SK-N-SH (cell line): Measurements from ENCODE around the gene MED27. TPM values are rescaled to one million over a fixed set of nuclear protein-coding genes. Genes with fewer than 3 reads are reported as not detected.

Experiments
- CTCF ChIA-PET: fragments of 300-600, 350-600 bp; formaldehyde crosslinking; extraction: SDS; loops from one replicate; lab custom pipeline; 2021; lab: Yijun Ruan, JAX
- POLR2A ChIA-PET: fragments of 350-600 bp; sonication (Branson Sonifier 250); formaldehyde crosslinking; extraction: SDS; loops from one replicate; lab custom pipeline; 2020; ENCODE audit warnings: antibody characterized with exemption, inconsistent platforms; lab: Yijun Ruan, JAX
- DNase-seq: peaks from one replicate; pipeline ENCODE4 v3.0.0; 2012
- H2AFZ ChIP-seq: fragments of 200-600 bp; sonication (generic); 2 replicates; pipeline ENCODE4 v1.8.1; 2016; ENCODE audit warnings: antibody characterized with exemption, mild to moderate bottlenecking, low read depth
- H3F3A ChIP-seq: fragments of 200-600 bp; sonication (generic); replicated peaks from 2 replicates; pipeline ENCODE3; 2016; ENCODE audit warnings: antibody characterized with exemption, mild to moderate bottlenecking; ENCODE audit not compliant: insufficient read depth
- H3K27ac ChIP-seq, 2 experiments: fragments of 200-500 bp in 1 of 2; fragments of 200-600 bp in 1 of 2; sonication (Bioruptor generic) in 1 of 2; sonication (generic), shearing (Covaris generic) in 1 of 2; 2 replicates each; pipeline versions ENCODE4 v1.5.1 to v1.6.1; 2014 to 2016; ENCODE audit warnings: low read depth in 2 of 2, inconsistent platforms in 1 of 2, low read length in 1 of 2, mild to moderate bottlenecking in 1 of 2, mixed read lengths in 1 of 2
- H3K27me3 ChIP-seq: fragments of 200-600 bp; sonication (generic), shearing (Covaris generic); 2 replicates; pipeline ENCODE4 v1.6.1; 2016; ENCODE audit warnings: mixed run types; ENCODE audit not compliant: insufficient read depth
- H3K36me3 ChIP-seq, 2 experiments: fragments of 200-500 bp in 1 of 2; fragments of 200-600 bp in 1 of 2; sonication (Bioruptor generic) in 1 of 2; sonication (generic) in 1 of 2; replicated peaks in 1 of 2; 2 replicates each; pipeline versions ENCODE3 to v1.5.1; 2014 to 2016; ENCODE audit warnings: low read length in 1 of 2, mild to moderate bottlenecking in 1 of 2; ENCODE audit not compliant: insufficient read depth in 2 of 2, control insufficient read depth in 1 of 2
- H3K4me1 ChIP-seq, 2 experiments: fragments of 200-500 bp in 1 of 2; fragments of 200-600 bp in 1 of 2; sonication (Bioruptor generic) in 1 of 2; sonication (generic), shearing (Covaris generic) in 1 of 2; 2 replicates each; pipeline versions ENCODE4 v1.5.1 to v1.6.1; 2014 to 2016; ENCODE audit warnings: low read depth in 1 of 2, low read length in 1 of 2, mixed run types in 1 of 2; ENCODE audit not compliant: insufficient read depth in 2 of 2, control insufficient read depth in 1 of 2
- H3K4me2 ChIP-seq: fragments of 200-600 bp; sonication (generic), shearing (Covaris generic); 2 replicates; pipeline ENCODE4 v1.6.1; 2017; ENCODE audit warnings: mixed run types
- H3K4me3 ChIP-seq, 2 experiments: fragments of 200-500 bp in 1 of 2; fragments of 200-600 bp in 1 of 2; sonication (Bioruptor generic) in 1 of 2; sonication (generic), shearing (Covaris generic) in 1 of 2; 2 replicates each; pipeline versions ENCODE4 v1.5.1 to v1.8.1; 2014 to 2016; ENCODE audit warnings: low read depth in 2 of 2, inconsistent platforms in 1 of 2, low read length in 1 of 2, mild to moderate bottlenecking in 1 of 2, mixed read lengths in 1 of 2, moderate library complexity in 1 of 2
- H3K79me2 ChIP-seq: fragments of 200-600 bp; sonication (generic); 2 replicates; pipeline ENCODE4 v1.8.1; 2017; ENCODE audit warnings: mild to moderate bottlenecking; ENCODE audit not compliant: insufficient read depth
- H3K9ac ChIP-seq: fragments of 200-600 bp; sonication (generic); 2 replicates; pipeline ENCODE4 v1.6.1; 2017; ENCODE audit warnings: mixed run types
- H3K9me2 ChIP-seq: fragments of 200-600 bp; sonication (generic); 2 replicates; pipeline ENCODE4 v1.6.1; 2017; ENCODE audit warnings: mixed run types
- H3K9me3 ChIP-seq: fragments of 200-600 bp; sonication (generic); 2 replicates; pipeline ENCODE4 v1.6.1; 2017; ENCODE audit warnings: mixed run types, mild to moderate bottlenecking, moderate library complexity
- H4K20me1 ChIP-seq: fragments of 200-600 bp; sonication (generic); 2 replicates; pipeline ENCODE4 v1.6.1; 2017; ENCODE audit warnings: mild to moderate bottlenecking, mixed run types; ENCODE audit not compliant: insufficient read depth
- EZH2phosphoT487 ChIP-seq: fragments of 200-600 bp; sonication (generic); IDR thresholded peaks from 2 replicates; pipeline ENCODE4 v1.6.1; 2017; ENCODE audit warnings: low read depth, mixed run types, mild to moderate bottlenecking, antibody characterized with exemption, moderate library complexity, borderline replicate concordance
- FOXJ3 ChIP-seq: sonication (generic); formaldehyde crosslinking; IDR thresholded peaks from 2 replicates; pipeline ENCODE4 v1.5.1; 2020; ENCODE audit warnings: mild to moderate bottlenecking, missing genetic modification reagents
- GABPA ChIP-seq: IDR thresholded peaks from 2 replicates; pipeline ENCODE4 v1.4.0; 2012; ENCODE audit warnings: low read depth, mild to moderate bottlenecking
- GATA2 ChIP-seq: sonication (generic); formaldehyde crosslinking; IDR thresholded peaks from 2 replicates; pipeline ENCODE4 v1.5.0; 2020; ENCODE audit warnings: mild to moderate bottlenecking, missing genetic modification reagents
- JUND ChIP-seq: IDR thresholded peaks from 2 replicates; pipeline ENCODE4 v1.4.0; 2012
- MEF2A ChIP-seq: IDR thresholded peaks from 2 replicates; pipeline ENCODE4 v1.4.0; 2012; ENCODE audit warnings: low read depth, borderline replicate concordance
- MXI1 ChIP-seq: IDR thresholded peaks from 2 replicates; pipeline ENCODE4 v1.6.1; 2012; ENCODE audit warnings: mild to moderate bottlenecking, low read depth, low read length, improper control_type of control experiment
- NFIC ChIP-seq: IDR thresholded peaks from 2 replicates; pipeline ENCODE4 v1.4.0; 2012; ENCODE audit warnings: borderline replicate concordance
- NRF1 ChIP-seq: IDR thresholded peaks from 2 replicates; pipeline ENCODE4 v1.6.1; 2012; ENCODE audit warnings: low read depth, mild to moderate bottlenecking, low read length
- POLR2AphosphoS5 ChIP-seq: IDR thresholded peaks from 2 replicates; pipeline ENCODE4 v1.6.1; 2012; ENCODE audit warnings: low read depth, low read length
- RXRA ChIP-seq: IDR thresholded peaks from 2 replicates; pipeline ENCODE4 v1.4.0; 2012; ENCODE audit warnings: low read depth, mild to moderate bottlenecking, borderline replicate concordance
- SMC3 ChIP-seq: IDR thresholded peaks from 2 replicates; pipeline ENCODE4 v1.6.1; 2012; ENCODE audit warnings: low read depth, low read length, improper control_type of control experiment
- TEAD4 ChIP-seq: IDR thresholded peaks from 2 replicates; pipeline ENCODE4 v1.4.0; 2012; ENCODE audit warnings: mild to moderate bottlenecking, borderline replicate concordance; ENCODE audit not compliant: insufficient read depth
- YY1 ChIP-seq: IDR thresholded peaks from 2 replicates; pipeline ENCODE4 v1.4.0; 2012; ENCODE audit warnings: low read depth, mild to moderate bottlenecking
- WGBS: methylation state at CpG from one replicate; pipeline ENCODE4 v1.1.6; 2017; ENCODE audit warnings: low lambda C conversion rate; 5-methylcytosine and 5-hydroxymethylcytosine counted together
- polyA plus RNA-seq, 3 experiments: library from polyadenylated mRNA; depleted of rRNA; stranded (reverse); fragments of >200 nt; gene quantifications; 2 replicates each; pipeline ENCODE4 v1.2.3, GENCODE V29; 2012
- TF ChIP-seq, protein P1 (sequence below): IDR thresholded peaks from 2 replicates; pipeline ENCODE4 v1.4.0; 2012; ENCODE audit warnings: low read depth, borderline replicate concordance
- TF ChIP-seq, protein P2 (sequence below): fragments of 150-350 bp; IDR thresholded peaks from 2 replicates; pipeline ENCODE4 v1.6.1; 2017; ENCODE audit warnings: antibody characterized with exemption, low read length, low read depth, borderline replicate concordance
- TF ChIP-seq, protein P3 (sequence below): IDR thresholded peaks from 2 replicates; pipeline ENCODE4 v1.4.0; 2012; ENCODE audit warnings: low read depth
- TF ChIP-seq, protein P4 (sequence below): IDR thresholded peaks from 2 replicates; pipeline ENCODE4; 2012
- TF ChIP-seq, protein P5 (sequence below): fragments of 150-350 bp; IDR thresholded peaks from 2 replicates; pipeline ENCODE4 v1.6.1; 2016; ENCODE audit warnings: mild to moderate bottlenecking, low read depth, low read length
- TF ChIP-seq, protein P6 (sequence below): IDR thresholded peaks from 2 replicates; pipeline ENCODE4 v1.6.1; 2012; ENCODE audit warnings: mild to moderate bottlenecking, low read depth, low read length, moderate library complexity

Gene MED27
- polyA plus RNA-seq, 1 of the 3 experiments (the other 2 are of a cell fraction): 35.0 TPM

DNA sequence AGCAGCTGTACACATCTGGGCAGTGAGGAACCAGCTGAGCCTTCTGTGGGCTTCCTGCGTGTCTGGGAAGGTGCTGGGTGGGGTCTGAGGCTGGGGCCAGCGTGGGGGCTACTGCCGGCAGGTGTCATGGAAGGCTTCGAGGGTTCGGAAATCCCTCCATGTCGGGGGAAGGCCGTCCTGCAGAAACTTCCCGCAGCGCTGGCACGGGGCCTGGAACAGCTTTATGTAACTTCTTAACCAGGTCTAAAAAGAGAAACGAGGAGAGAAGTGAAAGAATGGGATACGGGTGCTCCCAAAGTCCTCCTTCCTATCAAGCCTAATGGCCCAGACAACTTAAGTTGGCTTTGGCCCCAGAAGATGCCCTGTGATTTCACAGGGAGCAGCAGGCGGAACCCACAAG, 219.2 kb downstream of the MED27 start:
- Histone ChIP-seq H3F3A (no peaks in the 10 kb centered on the region), H3K4me2 (no peak overlapping the region), H3K4me3 (no peak overlapping the region), H3K9me3 (no peaks in the 10 kb centered on the region), H3K79me2 (no peaks in the 10 kb centered on the region), H3K4me1 (peaks cover 0 to 4% of the 10 kb centered on the region in 2 experiments; a peak in 1 of 4 replicates), H3K27ac (no peak overlapping the region), H4K20me1 (no peaks in the 10 kb centered on the region), H3K27me3 (no peaks in the 10 kb centered on the region), H2AFZ (no peak overlapping the region), H3K9me2 (no peaks in the 10 kb centered on the region), H3K36me3 (peaks cover 0 to 14% of the 10 kb centered on the region in 2 experiments), H3K9ac (no peak overlapping the region)
- CTCF ChIA-PET: no interaction called here
- no peak for DNase-seq
- TF ChIP-seq MEF2A (no peak), SMC3 (no peak), MXI1 (no peak), RXRA (no peak), GABPA (no peak), EZH2phosphoT487 (no peak), FOXJ3 (CRISPR knock-in tag) (no peak), NRF1 (no peak), YY1 (no peak), JUND (no peak), GATA2 (no peak), NFIC (no peak), TEAD4 (no peak), POLR2AphosphoS5 (no peak)
- TF ChIP-seq, protein P1, sequence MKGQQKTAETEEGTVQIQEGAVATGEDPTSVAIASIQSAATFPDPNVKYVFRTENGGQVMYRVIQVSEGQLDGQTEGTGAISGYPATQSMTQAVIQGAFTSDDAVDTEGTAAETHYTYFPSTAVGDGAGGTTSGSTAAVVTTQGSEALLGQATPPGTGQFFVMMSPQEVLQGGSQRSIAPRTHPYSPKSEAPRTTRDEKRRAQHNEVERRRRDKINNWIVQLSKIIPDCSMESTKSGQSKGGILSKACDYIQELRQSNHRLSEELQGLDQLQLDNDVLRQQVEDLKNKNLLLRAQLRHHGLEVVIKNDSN: no peak
- TF ChIP-seq, protein P2, sequence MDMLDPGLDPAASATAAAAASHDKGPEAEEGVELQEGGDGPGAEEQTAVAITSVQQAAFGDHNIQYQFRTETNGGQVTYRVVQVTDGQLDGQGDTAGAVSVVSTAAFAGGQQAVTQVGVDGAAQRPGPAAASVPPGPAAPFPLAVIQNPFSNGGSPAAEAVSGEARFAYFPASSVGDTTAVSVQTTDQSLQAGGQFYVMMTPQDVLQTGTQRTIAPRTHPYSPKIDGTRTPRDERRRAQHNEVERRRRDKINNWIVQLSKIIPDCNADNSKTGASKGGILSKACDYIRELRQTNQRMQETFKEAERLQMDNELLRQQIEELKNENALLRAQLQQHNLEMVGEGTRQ: no peak
- TF ChIP-seq, protein P3, sequence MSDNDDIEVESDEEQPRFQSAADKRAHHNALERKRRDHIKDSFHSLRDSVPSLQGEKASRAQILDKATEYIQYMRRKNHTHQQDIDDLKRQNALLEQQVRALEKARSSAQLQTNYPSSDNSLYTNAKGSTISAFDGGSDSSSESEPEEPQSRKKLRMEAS: no peak
- TF ChIP-seq, protein P4, sequence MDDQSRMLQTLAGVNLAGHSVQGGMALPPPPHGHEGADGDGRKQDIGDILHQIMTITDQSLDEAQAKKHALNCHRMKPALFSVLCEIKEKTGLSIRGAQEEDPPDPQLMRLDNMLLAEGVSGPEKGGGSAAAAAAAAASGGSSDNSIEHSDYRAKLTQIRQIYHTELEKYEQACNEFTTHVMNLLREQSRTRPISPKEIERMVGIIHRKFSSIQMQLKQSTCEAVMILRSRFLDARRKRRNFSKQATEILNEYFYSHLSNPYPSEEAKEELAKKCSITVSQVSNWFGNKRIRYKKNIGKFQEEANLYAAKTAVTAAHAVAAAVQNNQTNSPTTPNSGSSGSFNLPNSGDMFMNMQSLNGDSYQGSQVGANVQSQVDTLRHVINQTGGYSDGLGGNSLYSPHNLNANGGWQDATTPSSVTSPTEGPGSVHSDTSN: no peak
- TF ChIP-seq, protein P5, sequence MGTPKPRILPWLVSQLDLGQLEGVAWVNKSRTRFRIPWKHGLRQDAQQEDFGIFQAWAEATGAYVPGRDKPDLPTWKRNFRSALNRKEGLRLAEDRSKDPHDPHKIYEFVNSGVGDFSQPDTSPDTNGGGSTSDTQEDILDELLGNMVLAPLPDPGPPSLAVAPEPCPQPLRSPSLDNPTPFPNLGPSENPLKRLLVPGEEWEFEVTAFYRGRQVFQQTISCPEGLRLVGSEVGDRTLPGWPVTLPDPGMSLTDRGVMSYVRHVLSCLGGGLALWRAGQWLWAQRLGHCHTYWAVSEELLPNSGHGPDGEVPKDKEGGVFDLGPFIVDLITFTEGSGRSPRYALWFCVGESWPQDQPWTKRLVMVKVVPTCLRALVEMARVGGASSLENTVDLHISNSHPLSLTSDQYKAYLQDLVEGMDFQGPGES: no peak
- TF ChIP-seq, protein P6, sequence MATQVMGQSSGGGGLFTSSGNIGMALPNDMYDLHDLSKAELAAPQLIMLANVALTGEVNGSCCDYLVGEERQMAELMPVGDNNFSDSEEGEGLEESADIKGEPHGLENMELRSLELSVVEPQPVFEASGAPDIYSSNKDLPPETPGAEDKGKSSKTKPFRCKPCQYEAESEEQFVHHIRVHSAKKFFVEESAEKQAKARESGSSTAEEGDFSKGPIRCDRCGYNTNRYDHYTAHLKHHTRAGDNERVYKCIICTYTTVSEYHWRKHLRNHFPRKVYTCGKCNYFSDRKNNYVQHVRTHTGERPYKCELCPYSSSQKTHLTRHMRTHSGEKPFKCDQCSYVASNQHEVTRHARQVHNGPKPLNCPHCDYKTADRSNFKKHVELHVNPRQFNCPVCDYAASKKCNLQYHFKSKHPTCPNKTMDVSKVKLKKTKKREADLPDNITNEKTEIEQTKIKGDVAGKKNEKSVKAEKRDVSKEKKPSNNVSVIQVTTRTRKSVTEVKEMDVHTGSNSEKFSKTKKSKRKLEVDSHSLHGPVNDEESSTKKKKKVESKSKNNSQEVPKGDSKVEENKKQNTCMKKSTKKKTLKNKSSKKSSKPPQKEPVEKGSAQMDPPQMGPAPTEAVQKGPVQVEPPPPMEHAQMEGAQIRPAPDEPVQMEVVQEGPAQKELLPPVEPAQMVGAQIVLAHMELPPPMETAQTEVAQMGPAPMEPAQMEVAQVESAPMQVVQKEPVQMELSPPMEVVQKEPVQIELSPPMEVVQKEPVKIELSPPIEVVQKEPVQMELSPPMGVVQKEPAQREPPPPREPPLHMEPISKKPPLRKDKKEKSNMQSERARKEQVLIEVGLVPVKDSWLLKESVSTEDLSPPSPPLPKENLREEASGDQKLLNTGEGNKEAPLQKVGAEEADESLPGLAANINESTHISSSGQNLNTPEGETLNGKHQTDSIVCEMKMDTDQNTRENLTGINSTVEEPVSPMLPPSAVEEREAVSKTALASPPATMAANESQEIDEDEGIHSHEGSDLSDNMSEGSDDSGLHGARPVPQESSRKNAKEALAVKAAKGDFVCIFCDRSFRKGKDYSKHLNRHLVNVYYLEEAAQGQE: no peak
- POLR2A ChIA-PET: no interaction called here
- 94% methylated on average over 13 of the region's 13 CpGs for WGBS
